ENCODE data around the gene FPGT. TPM values are rescaled to one million over a fixed set of nuclear protein-coding genes. Genes with fewer than 3 reads are reported as not detected.

The FPGT gene
- total and polyA plus RNA-seq, 2 of the 8 experiments (the other 6 are each of a cell fraction or from before 2014, with no cell fraction given): 1.3 to 4.1 TPM

DNA sequence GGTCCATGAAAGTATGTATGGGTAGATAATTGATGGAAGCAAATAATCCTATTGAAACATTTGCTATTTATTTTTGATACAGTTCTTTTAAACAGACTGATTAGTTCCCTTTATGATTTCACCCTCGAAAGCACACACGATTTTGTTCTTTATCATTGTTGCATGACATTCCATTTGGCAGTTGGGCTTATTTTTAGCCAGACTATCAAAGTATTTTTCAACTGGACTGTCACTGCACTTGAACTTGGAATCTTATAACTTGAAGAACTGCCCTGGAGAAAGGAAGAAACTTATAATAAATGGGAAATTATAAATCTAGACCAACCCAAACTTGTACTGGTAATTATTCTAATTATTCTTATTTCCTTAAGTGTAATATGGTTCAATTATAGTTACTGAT lies 37.1 kb downstream of the FPGT start, which contains the start of gene TNNI3K:
TNNI3K (plus strand) TSS at position 235 of the 400 bp plus-strand sequence; CDS start at position 300, 65 bp downstream.
- H2BK5ac ChIP-seq (ENCODE audit: low read depth, low read length): no peak within 1 kb of the TSS
- H3K4me2 ChIP-seq (ENCODE audit: insufficient read depth in 1 of 2, low read depth in 2 of 2, low read length in 2 of 2): no peak within 1 kb of the TSS
- H4K20me1 ChIP-seq (replicated peaks in 1 of 2; ENCODE audit: control insufficient read depth in 1 of 2, insufficient read depth in 2 of 2, low read length in 2 of 2): no peaks in the 10 kb centered on the region
- no peak within 1 kb of the TSS for H4K91ac ChIP-seq (replicated peaks; ENCODE audit: insufficient read length, low read length)
- FAIRE-seq (no peak), DNase-seq (ENCODE audit: low read depth in 1 of 2, low spot score in 2 of 2) (no peak)
- 98% methylated on average over 2 of the region's 2 CpGs; no CpG with 5 or more reads in 1 of the 2 experiments for WGBS, 2 experiments (ENCODE audit: extremely low coverage in 1 of 2, insufficient coverage in 1 of 2, insufficient read length in 1 of 2, insufficient replicate concordance in 2 of 2, low coverage in 1 of 2, low lambda C conversion rate in 2 of 2, missing lambda C conversion rate in 1 of 2)
- H3K9me3 ChIP-seq (ENCODE audit: insufficient read depth in 2 of 2, low read depth in 1 of 2, low read length in 1 of 2): no peaks in the 10 kb centered on the region
- no peaks in the 10 kb centered on the region for H3K79me2 ChIP-seq (ENCODE audit: control insufficient read depth in 1 of 2, insufficient read depth in 2 of 2, low read length in 2 of 2)
- no peak within 1 kb of the TSS for H2BK120ac ChIP-seq (replicated peaks; ENCODE audit: low read depth, low read length)
- H3K4ac ChIP-seq (replicated peaks; ENCODE audit: insufficient read length, low read depth, low read length): no peak within 1 kb of the TSS
- H2BK12ac ChIP-seq (ENCODE audit: low read depth, low read length): no peak within 1 kb of the TSS
- no peak within 1 kb of the TSS for H3K4me3 ChIP-seq (ENCODE audit: extremely low read depth in 1 of 4, insufficient read depth in 2 of 4, low read depth in 3 of 4, low read length in 4 of 4)
- H2BK15ac ChIP-seq (ENCODE audit: low read length): no peak within 1 kb of the TSS
- no peak within 1 kb of the TSS for H3K18ac ChIP-seq (ENCODE audit: extremely low read depth, low read length)
- no peak within 1 kb of the TSS for H3K56ac ChIP-seq (replicated peaks; ENCODE audit: insufficient read length, low read depth, low read length)
- H2AK5ac ChIP-seq (ENCODE audit: low read depth, low read length): no peak within 1 kb of the TSS
- no peak for TF ChIP-seq POLR2A (IDR thresholded peaks at IDR 0.05; ENCODE audit: control extremely low read depth in 1 of 2, low read depth in 2 of 2, low read length in 2 of 2)
- no peak for TF ChIP-seq CHD2 (IDR thresholded peaks at IDR 0.05; ENCODE audit: low read length)
- TF ChIP-seq SIRT6 (IDR thresholded peaks at IDR 0.05; ENCODE audit: low read length): no peak
- TF ChIP-seq, protein P1, sequence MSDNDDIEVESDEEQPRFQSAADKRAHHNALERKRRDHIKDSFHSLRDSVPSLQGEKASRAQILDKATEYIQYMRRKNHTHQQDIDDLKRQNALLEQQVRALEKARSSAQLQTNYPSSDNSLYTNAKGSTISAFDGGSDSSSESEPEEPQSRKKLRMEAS (IDR thresholded peaks at IDR 0.05): no peak
- no peak for TF ChIP-seq MAFK (IDR thresholded peaks at IDR 0.05; ENCODE audit: low read depth, low read length)
- H3K23ac ChIP-seq (ENCODE audit: insufficient read length): no peak within 1 kb of the TSS
- H3K14ac ChIP-seq (ENCODE audit: insufficient read length): no peak within 1 kb of the TSS
- H4K8ac ChIP-seq (ENCODE audit: extremely low read depth, insufficient read depth, low read length): no peak within 1 kb of the TSS
- H3K23me2 ChIP-seq (ENCODE audit: low read depth, low read length): no peaks in the 10 kb centered on the region; the same call in 1 of the 2 replicates
- H3K9ac ChIP-seq (replicated peaks in 1 of 4; ENCODE audit: extremely low read depth in 1 of 4, low read depth in 3 of 4, low read length in 3 of 4): no peak within 1 kb of the TSS
- H3K27me3 ChIP-seq (replicated peaks in 1 of 4; ENCODE audit: control insufficient read depth in 3 of 4, extremely low read depth in 1 of 4, insufficient read depth in 3 of 4, low read length in 3 of 4): peaks cover 0 to 2% (median 0%) of the 10 kb centered on the region in 4 experiments; a peak in 1 of 7 replicates
- H4K5ac ChIP-seq (ENCODE audit: insufficient read length, low read depth, low read length): no peak within 1 kb of the TSS
- no peaks in the 10 kb centered on the region for H3K36me3 ChIP-seq (ENCODE audit: control insufficient read depth in 2 of 4, insufficient read depth in 4 of 4, low read length in 3 of 4)
- ChIA-PET CTCF (ENCODE audit: partially characterized antibody) (no interaction called here), POLR2A (ENCODE audit: partially characterized antibody) (no interaction called here)
- H3K27ac ChIP-seq (ENCODE audit: low read depth, low read length): no peak within 1 kb of the TSS
- no peaks in the 10 kb centered on the region for H3K4me1 ChIP-seq (replicated peaks in 1 of 4; ENCODE audit: control insufficient read depth in 3 of 4, insufficient read depth in 4 of 4, low read length in 3 of 4)
- no peak within 1 kb of the TSS for H2BK20ac ChIP-seq (ENCODE audit: low read length)
- no peak within 1 kb of the TSS for H2AFZ ChIP-seq (ENCODE audit: low read length)
- H3K79me1 ChIP-seq (ENCODE audit: low read depth, low read length): no peaks in the 10 kb centered on the region

Data from H1 (cell line).